Astrocyte (in vitro differentiated cells and primary cell): ENCODE results near the gene RFC3.

Source experiments
- EZH2 ChIP-seq: IDR thresholded peaks from 2 replicates; pipeline ENCODE4 v1.6.1; 2012; ENCODE audit warnings: mild to moderate bottlenecking, low read length, inconsistent platforms; ENCODE audit not compliant: insufficient read depth
- TF ChIP-seq, protein P1 (sequence below): IDR thresholded peaks from 2 replicates; pipeline ENCODE4 v1.5.1; 2011; ENCODE audit warnings: low read depth, mild to moderate bottlenecking, inconsistent platforms, low read length, moderate library complexity; ENCODE audit not compliant: insufficient read depth

GRCh38 chr13:33867472-33867871 lies 49.5 kb downstream of the RFC3 start:
- TF ChIP-seq, protein P1, sequence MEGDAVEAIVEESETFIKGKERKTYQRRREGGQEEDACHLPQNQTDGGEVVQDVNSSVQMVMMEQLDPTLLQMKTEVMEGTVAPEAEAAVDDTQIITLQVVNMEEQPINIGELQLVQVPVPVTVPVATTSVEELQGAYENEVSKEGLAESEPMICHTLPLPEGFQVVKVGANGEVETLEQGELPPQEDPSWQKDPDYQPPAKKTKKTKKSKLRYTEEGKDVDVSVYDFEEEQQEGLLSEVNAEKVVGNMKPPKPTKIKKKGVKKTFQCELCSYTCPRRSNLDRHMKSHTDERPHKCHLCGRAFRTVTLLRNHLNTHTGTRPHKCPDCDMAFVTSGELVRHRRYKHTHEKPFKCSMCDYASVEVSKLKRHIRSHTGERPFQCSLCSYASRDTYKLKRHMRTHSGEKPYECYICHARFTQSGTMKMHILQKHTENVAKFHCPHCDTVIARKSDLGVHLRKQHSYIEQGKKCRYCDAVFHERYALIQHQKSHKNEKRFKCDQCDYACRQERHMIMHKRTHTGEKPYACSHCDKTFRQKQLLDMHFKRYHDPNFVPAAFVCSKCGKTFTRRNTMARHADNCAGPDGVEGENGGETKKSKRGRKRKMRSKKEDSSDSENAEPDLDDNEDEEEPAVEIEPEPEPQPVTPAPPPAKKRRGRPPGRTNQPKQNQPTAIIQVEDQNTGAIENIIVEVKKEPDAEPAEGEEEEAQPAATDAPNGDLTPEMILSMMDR: no peak
- TF ChIP-seq EZH2: no peak
